K562 (cell line): ENCODE measurements around the gene ATRX. TPM values are rescaled to one million over a fixed set of nuclear protein-coding genes. Genes with fewer than 3 reads are reported as not detected.

Experiments used
- ATAC-seq: fragments of 200-7000 bp; cut with Tn5 transposase; 3 replicates; pipeline ENCODE4 v1.9.1; 2020; ENCODE audit warnings: moderate library complexity
- BruUV-seq: library from RNA; stranded (reverse); fragments of 400-500 nt; replicated peaks from 2 replicates; lab custom pipeline; 2021; lab: Mats Ljungman, UMichigan
- CTCF ChIA-PET: fragments of 300-600 bp; formaldehyde crosslinking; extraction: SDS; loops from one replicate; lab custom pipeline; 2021; ENCODE audit warnings: low intra/inter-chr PET ratio; lab: Yijun Ruan, JAX
- POLR2A ChIA-PET: fragments of 300-600, 350-650 bp; sonication (Branson Sonifier 250); formaldehyde crosslinking; extraction: SDS; loops from one replicate; lab custom pipeline; 2021; ENCODE audit warnings: antibody characterized with exemption, inconsistent platforms; lab: Yijun Ruan, JAX
- DNase-seq, 4 experiments: peaks; one replicate each; pipeline versions ENCODE4 v3.0.0 to v3.0.0-alpha.2; 2011 to 2018; ENCODE audit warnings: low spot score in 3 of 4, mixed read lengths in 3 of 4; ENCODE audit errors: extremely low read depth in 1 of 4
- FAIRE-seq: peaks from 2 replicates; lab custom pipeline; 2011; peaks lifted over from hg19 to GRCh38; lab: Jason Lieb, UNC
- H2AFZ ChIP-seq: 2 replicates; pipeline ENCODE4 v1.6.0; 2011; ENCODE audit warnings: low read depth, low read length, control low read depth, inconsistent platforms
- H3K27ac ChIP-seq: fragments of 200-600 bp; 3 replicates; pipeline ENCODE4 v1.8.0; 2011; ENCODE audit warnings: low read depth, mild to moderate bottlenecking, control low read depth, inconsistent platforms, low read length, moderate library complexity, mixed read lengths; ENCODE audit errors: extremely low read depth
- H3K27me3 ChIP-seq, 2 experiments: fragments of 300-600 bp in 1 of 2; 2 replicates in 1 of 2; 3 replicates in 1 of 2; pipeline versions ENCODE4 v1.6.0 to v1.8.0; 2011; ENCODE audit warnings: inconsistent platforms in 2 of 2, low read length in 2 of 2, mild to moderate bottlenecking in 1 of 2, mixed read lengths in 1 of 2, moderate library complexity in 1 of 2; ENCODE audit not compliant: control insufficient read depth in 2 of 2, insufficient read depth in 2 of 2
- H3K36me3 ChIP-seq: fragments of 300-600 bp; 3 replicates; pipeline ENCODE4 v1.8.0; 2011; ENCODE audit warnings: mild to moderate bottlenecking, low read length, inconsistent platforms; ENCODE audit not compliant: control insufficient read depth, insufficient read depth
- H3K4me1 ChIP-seq, 2 experiments: fragments of 200-600 bp in 1 of 2; replicated peaks in 1 of 2; 2 replicates in 1 of 2; 3 replicates in 1 of 2; pipeline versions ENCODE4 v1.5.1 to v1.8.0; 2011; ENCODE audit warnings: inconsistent platforms in 2 of 2, low read length in 2 of 2, mild to moderate bottlenecking in 1 of 2, mixed read lengths in 1 of 2, moderate library complexity in 1 of 2; ENCODE audit not compliant: control insufficient read depth in 2 of 2, insufficient read depth in 2 of 2
- H3K4me2 ChIP-seq: 2 replicates; pipeline ENCODE4 v1.6.1; 2011; ENCODE audit warnings: low read length, control low read depth, inconsistent platforms, mixed read lengths; ENCODE audit not compliant: insufficient read depth
- H3K4me3 ChIP-seq: fragments of 200-600 bp; sonication (generic), shearing (Covaris generic); 2 replicates; pipeline ENCODE4 v1.5.1; 2016; ENCODE audit warnings: control low read depth, inconsistent platforms
- H3K79me2 ChIP-seq: fragments of 200-600 bp; 3 replicates; pipeline ENCODE4 v1.8.0; 2011; ENCODE audit warnings: low read length, inconsistent platforms; ENCODE audit not compliant: control insufficient read depth, insufficient read depth
- H3K9ac ChIP-seq, 2 experiments: 2 replicates each; pipeline versions ENCODE4 v1.6.0 to v1.6.1; 2011; ENCODE audit warnings: low read depth in 2 of 2, low read length in 2 of 2, control low read depth in 1 of 2, inconsistent platforms in 1 of 2, mild to moderate bottlenecking in 1 of 2, mixed read lengths in 1 of 2; ENCODE audit not compliant: insufficient read depth in 1 of 2
- H3K9me1 ChIP-seq: one replicate; pipeline ENCODE4 v1.6.0; 2011; ENCODE audit warnings: inconsistent platforms, mild to moderate bottlenecking, low read length, moderate library complexity; ENCODE audit not compliant: control insufficient read depth, insufficient read depth
- H3K9me3 ChIP-seq: replicated peaks from 2 replicates; pipeline ENCODE4 v1.5.1; 2011; ENCODE audit warnings: low read depth, low read length, inconsistent platforms; ENCODE audit not compliant: control insufficient read depth, insufficient read depth
- H4K20me1 ChIP-seq: replicated peaks from 2 replicates; pipeline ENCODE4 v1.6.1; 2011; ENCODE audit warnings: low read length, inconsistent platforms, mixed read lengths; ENCODE audit not compliant: control insufficient read depth, insufficient read depth
- C11orf30 ChIP-seq: fragments of 450-650 bp; IDR thresholded peaks from 2 replicates; pipeline ENCODE4 v1.6.1; 2016; ENCODE audit warnings: low read depth, mild to moderate bottlenecking
- CBX8 ChIP-seq: fragments of 200-600 bp; sonication (generic); IDR thresholded peaks from 2 replicates; pipeline ENCODE4 v1.6.1; 2012; ENCODE audit warnings: borderline replicate concordance, mixed run types, low read depth, mild to moderate bottlenecking, moderate library complexity, mixed read lengths, low read length, control low read depth, inconsistent platforms; ENCODE audit not compliant: poor library complexity, severe bottlenecking; ENCODE audit errors: extremely low read depth
- DMBX1 ChIP-seq: fragments of 250-450 bp; sonication (Bioruptor Pico); IDR thresholded peaks from 2 replicates; pipeline ENCODE4 v1.8.0; 2022; ENCODE audit warnings: inconsistent platforms, mild to moderate bottlenecking, moderate library complexity, borderline replicate concordance
- HES1 ChIP-seq: fragments of 450-650 bp; IDR thresholded peaks from 2 replicates; pipeline ENCODE4 v1.6.1; 2016; ENCODE audit warnings: low read depth, mild to moderate bottlenecking, moderate library complexity
- JUND ChIP-seq, 2 experiments: IDR thresholded peaks; 2 replicates in 1 of 2; 3 replicates in 1 of 2; pipeline ENCODE4 v1.6.1; 2011; ENCODE audit warnings: borderline replicate concordance in 2 of 2, low read depth in 2 of 2, low read length in 2 of 2, improper control_type of control experiment in 1 of 2, missing biosample characterization in 1 of 2, missing genetic modification characterization in 1 of 2, missing genetic modification reagents in 1 of 2
- MAFG ChIP-seq: fragments of 450-650 bp; conservative IDR thresholded peaks from 2 replicates; pipeline ENCODE4 v1.6.1; 2016; ENCODE audit warnings: missing genetic modification characterization, missing compliant biosample characterization
- MAFK ChIP-seq: IDR thresholded peaks from 2 replicates; pipeline ENCODE4 v1.6.1; 2011; ENCODE audit warnings: low read length, improper control_type of control experiment
- MTA3 ChIP-seq: fragments of 450-650 bp; formaldehyde crosslinking; IDR thresholded peaks from 2 replicates; pipeline ENCODE4 v1.6.1; 2017; ENCODE audit warnings: mild to moderate bottlenecking, borderline replicate concordance
- NFE2 ChIP-seq: IDR thresholded peaks from 2 replicates; pipeline ENCODE4 v1.6.1; 2014; ENCODE audit warnings: antibody characterized with exemption, low read depth
- PHB ChIP-seq: fragments of 250-450 bp; sonication (Bioruptor Pico); IDR thresholded peaks from 2 replicates; pipeline ENCODE4 v1.5.0; 2021
- PRMT5 ChIP-seq: sonication (generic); formaldehyde crosslinking; IDR thresholded peaks from 2 replicates; pipeline ENCODE4 v1.5.0; 2020; ENCODE audit warnings: missing genetic modification reagents
- SMAD3 ChIP-seq: fragments of 450-650 bp; formaldehyde crosslinking; conservative IDR thresholded peaks from 2 replicates; pipeline ENCODE4 v1.4.0; 2020; ENCODE audit warnings: mild to moderate bottlenecking
- TARDBP ChIP-seq: fragments of 450-650 bp; IDR thresholded peaks from 2 replicates; pipeline ENCODE4 v1.6.1; 2016
- ZNF316 ChIP-seq: fragments of 450-650 bp; IDR thresholded peaks from 2 replicates; pipeline ENCODE4 v1.6.1; 2016
- ZNF41 ChIP-seq: fragments of 250-450 bp; sonication (Bioruptor Pico); conservative IDR thresholded peaks from 2 replicates; pipeline ENCODE4 v1.4.0; 2020; ENCODE audit warnings: mild to moderate bottlenecking
- ZNF445 ChIP-seq: fragments of 250-450 bp; sonication (Bioruptor Pico); IDR thresholded peaks from 2 replicates; pipeline ENCODE4 v1.4.0; 2020; ENCODE audit warnings: low read depth, mild to moderate bottlenecking, moderate library complexity
- WGBS: fragments of 100-300 bp; shearing (Covaris generic); methylation state at CpG from one replicate; pipeline ENCODE4 v1.1.6; 2016; ENCODE audit warnings: low coverage, mixed read lengths; ENCODE audit not compliant: insufficient coverage; ENCODE audit errors: missing lambda C conversion rate; 5-methylcytosine and 5-hydroxymethylcytosine counted together
- in situ Hi-C: fragments of 300-500 bp; cut with MboI; formaldehyde crosslinking; loops from 4 replicates; pipeline ENCODE4 v1.15.0; 2018; ENCODE audit warnings: inconsistent platforms, mixed read lengths
- intact Hi-C: fragments of 100-400 bp; cut with micrococcal nuclease; formaldehyde crosslinking; loops from 2 replicates; pipeline ENCODE4 v1.14.2; 2022
- polyA plus RNA-seq, 8 experiments: library from polyadenylated mRNA; depleted of rRNA in 4 of 8; stranded (reverse) in 5 of 8; unstranded in 3 of 8; fragments of >200 nt; fragmentation: Nextera tagmentation in 2 of 8; fragmentation: Illumina TruSeq in 1 of 8; extraction: Ambion mirVana in 2 of 8; extraction: Trizol in 1 of 8; gene quantifications; 2 replicates each; pipeline versions ENCODE4 v1.2.1 to v1.2.3, GENCODE V29; 2011 to 2014; ENCODE audit warnings: inconsistent platforms in 1 of 8, missing spikeins in 1 of 8
- total RNA-seq, 7 experiments: library from RNA; depleted of rRNA in 6 of 7; stranded (reverse); fragments of >200 nt in 6 of 7; fragmentation: Illumina TruSeq in 2 of 7; extraction: Trizol in 2 of 7; gene quantifications; 2 replicates each; pipeline versions ENCODE4 v1.2.1 to v1.2.3, GENCODE V29; 2011 to 2021; ENCODE audit warnings: low replicate concordance in 1 of 7

ATRX gene
- total and polyA plus RNA-seq, 9 of the 15 experiments (the other 6 are each of a cell fraction or from before 2014, with no cell fraction given) = 7.7 to 23.1 (median 20.2) TPM

GRCh38 chrX:77675986-77676385, 110.0 kb downstream of the ATRX start:
- no peak for DNase-seq
- TF ChIP-seq DMBX1 (CRISPR knock-in tag) (no peak), TARDBP (no peak), ZNF41 (CRISPR knock-in tag) (no peak), MTA3 (no peak)
- CTCF ChIA-PET = no interaction called here
- H3K36me3 ChIP-seq = no peaks in the 10 kb centered on the region
- in situ Hi-C loops (no loop called here), intact Hi-C loops (no loop called here)
- H2AFZ ChIP-seq = no peak overlapping the region
- no peaks in the 10 kb centered on the region for H3K9me3 ChIP-seq
- no peaks in the 10 kb centered on the region for H4K20me1 ChIP-seq
- POLR2A ChIA-PET = no interaction called here
- no TSS peak for BruUV-seq
- no peak for FAIRE-seq
- no peaks in the 10 kb centered on the region for H3K27me3 ChIP-seq
- no peak overlapping the region for H3K4me2 ChIP-seq
- H3K4me3 ChIP-seq = no peak overlapping the region
- no peak for ATAC-seq
- H3K9ac ChIP-seq = no peak overlapping the region
- H3K4me1 ChIP-seq = no peaks in the 10 kb centered on the region; a peak in 1 of 5 replicates
- no peak overlapping the region for H3K27ac ChIP-seq
- H3K79me2 ChIP-seq = no peaks in the 10 kb centered on the region
- 13% methylated on average over 2 of the region's 3 CpGs for WGBS
- H3K9me1 ChIP-seq = no peaks in the 10 kb centered on the region

- Histone ChIP-seq H3K79me2 (no peaks in the 10 kb centered on the region), H3K4me3 (no peak overlapping the region), H3K9ac (no peak overlapping the region), H3K27me3 (no peaks in the 10 kb centered on the region), H3K4me1 (no peaks in the 10 kb centered on the region), H4K20me1 (no peaks in the 10 kb centered on the region), H3K27ac (peak overlapping the region; percentile 13; the same call in 2 of the 3 replicates), H3K9me1 (no peaks in the 10 kb centered on the region), H3K36me3 (0 out of 3 replicates have a peak, but pooled peaks cover 2% of the 10 kb centered on the region), H2AFZ (no peak overlapping the region), H3K4me2 (no peak overlapping the region), H3K9me3 (no peaks in the 10 kb centered on the region)
- peak; percentile 79 for FAIRE-seq
- in situ Hi-C loops (no loop called here), intact Hi-C loops (no loop called here)
- no TSS peak for BruUV-seq
- 30% methylated on average over 10 of the region's 10 CpGs for WGBS
- peak; percentile 88 for ATAC-seq
- CTCF ChIA-PET = no interaction called here
- peak in 2 of 4 experiments; percentile 4 to 12 for DNase-seq
- POLR2A ChIA-PET = no interaction called here
- TF ChIP-seq C11orf30 (peak; percentile 36), SMAD3 (CRISPR knock-in tag) (no peak), NFE2 (peak; percentile 77), JUND (IDR thresholded peaks at IDR 0.05; ENCODE audit: borderline replicate concordance, low read depth, low read length) (0 out of 2 replicates have a peak, but pooled peaks have one; percentile 23), JUND (tag; IDR thresholded peaks at IDR 0.05; ENCODE audit: borderline replicate concordance, low read depth, low read length) (no peak), MAFK (0 out of 2 replicates have a peak, but pooled peaks have one; percentile 31), ZNF445 (CRISPR knock-in tag) (no peak), MAFG (tag) (peak; percentile 36; the same call in 1 of the 2 replicates), PRMT5 (CRISPR knock-in tag) (no peak), PHB (CRISPR knock-in tag) (no peak), ZNF316 (peak; percentile 56), HES1 (no peak), CBX8 (no peak)
Observed at GRCh38 chrX:77668391-77669237, 117.4 kb downstream of the ATRX start.
